K562 (cell line): ENCODE data around the gene TMEM87B. TPM values are rescaled to one million over a fixed set of nuclear protein-coding genes. Genes with fewer than 3 reads are reported as not detected.

Experiments
- CCNT2 ChIP-seq: IDR thresholded peaks from 2 replicates; pipeline ENCODE4 v1.6.1; 2011; ENCODE audit warnings: borderline replicate concordance, low read depth, mild to moderate bottlenecking, moderate library complexity, mixed read lengths, low read length; ENCODE audit not compliant: insufficient read length; ENCODE audit errors: extremely low read depth
- COPS2 ChIP-seq: fragments of 450-650 bp; conservative IDR thresholded peaks from 2 replicates; pipeline ENCODE4 v1.6.1; 2016; ENCODE audit warnings: mild to moderate bottlenecking, moderate library complexity
- CTBP1 ChIP-seq: fragments of 450-650 bp; IDR thresholded peaks from 2 replicates; pipeline ENCODE4 v1.6.1; 2016; ENCODE audit warnings: borderline replicate concordance
- EGR1 ChIP-seq: fragments of 450-650 bp; conservative IDR thresholded peaks from 2 replicates; pipeline ENCODE4 v1.6.1; 2017; ENCODE audit warnings: mild to moderate bottlenecking
- GTF2A2 ChIP-seq: IDR thresholded peaks from 2 replicates; pipeline ENCODE4 v1.6.1; 2016; ENCODE audit warnings: mild to moderate bottlenecking, missing genetic modification characterization, missing compliant biosample characterization
- KAT2B ChIP-seq: IDR thresholded peaks from one replicate; pipeline ENCODE4 v1.6.1; 2012; ENCODE audit warnings: low read depth, mild to moderate bottlenecking, control low read depth, inconsistent platforms, low read length, moderate library complexity
- NR2C1 ChIP-seq, 2 experiments: fragments of 450-650 bp; IDR thresholded peaks; 2 replicates each; pipeline ENCODE4 v1.6.1; 2017; ENCODE audit warnings: mild to moderate bottlenecking in 2 of 2, antibody characterized with exemption in 1 of 2, inconsistent platforms in 1 of 2, missing compliant biosample characterization in 1 of 2, missing genetic modification characterization in 1 of 2
- NR4A1 ChIP-seq, 2 experiments: fragments of 250-450 bp in 1 of 2; fragments of 450-650 bp in 1 of 2; sonication (Bioruptor Pico) in 1 of 2; IDR thresholded peaks; 2 replicates each; pipeline versions ENCODE4 v1.4.0 to v1.6.1; 2016 to 2020; ENCODE audit warnings: mild to moderate bottlenecking in 2 of 2, missing compliant biosample characterization in 1 of 2, missing genetic modification characterization in 1 of 2, moderate library complexity in 1 of 2
- POLR2H ChIP-seq: IDR thresholded peaks from 2 replicates; pipeline ENCODE4 v1.6.1; 2016; ENCODE audit warnings: missing genetic modification characterization, low read depth, mild to moderate bottlenecking, control low read depth, missing compliant biosample characterization, moderate library complexity
- POLR3A ChIP-seq: IDR thresholded peaks from 2 replicates; pipeline ENCODE4 v1.6.1; 2011; ENCODE audit warnings: borderline replicate concordance, mild to moderate bottlenecking, moderate library complexity; ENCODE audit not compliant: insufficient read length, insufficient read depth; ENCODE audit errors: extremely low read depth
- SP1 ChIP-seq: sonication (generic); formaldehyde crosslinking; IDR thresholded peaks from 2 replicates; pipeline ENCODE4 v1.8.1; 2022; ENCODE audit warnings: mild to moderate bottlenecking, missing genetic modification reagents
- STAT5A ChIP-seq: IDR thresholded peaks from 2 replicates; pipeline ENCODE4 v1.6.1; 2012; ENCODE audit warnings: low read length, inconsistent platforms, borderline replicate concordance
- TRIM24 ChIP-seq, 2 experiments: fragments of 450-650 bp; IDR thresholded peaks; 2 replicates each; pipeline ENCODE4 v1.6.1; 2016
- polyA plus RNA-seq, 8 experiments: library from polyadenylated mRNA; depleted of rRNA in 4 of 8; stranded (reverse) in 5 of 8; unstranded in 3 of 8; fragments of >200 nt; fragmentation: Nextera tagmentation in 2 of 8; fragmentation: Illumina TruSeq in 1 of 8; extraction: Ambion mirVana in 2 of 8; extraction: Trizol in 1 of 8; gene quantifications; 2 replicates each; pipeline versions ENCODE4 v1.2.1 to v1.2.3, GENCODE V29; 2011 to 2014; ENCODE audit warnings: inconsistent platforms in 1 of 8, missing spikeins in 1 of 8
- total RNA-seq, 7 experiments: library from RNA; depleted of rRNA in 6 of 7; stranded (reverse); fragments of >200 nt in 6 of 7; fragmentation: Illumina TruSeq in 2 of 7; extraction: Trizol in 2 of 7; gene quantifications; 2 replicates each; pipeline versions ENCODE4 v1.2.1 to v1.2.3, GENCODE V29; 2011 to 2021; ENCODE audit warnings: low replicate concordance in 1 of 7
- TF ChIP-seq, protein P1 (sequence below): fragments of 200-400 bp; formaldehyde crosslinking; IDR thresholded peaks from 2 replicates; pipeline ENCODE4 v1.6.1; 2017; ENCODE audit warnings: mild to moderate bottlenecking, low read depth, low read length, moderate library complexity
- TF ChIP-seq, protein P2 (sequence below): fragments of 150-350 bp; IDR thresholded peaks from 2 replicates; pipeline ENCODE4 v1.6.1; 2014; ENCODE audit warnings: low read depth, mild to moderate bottlenecking, low read length, borderline replicate concordance
- TF ChIP-seq, protein P3 (sequence below): IDR thresholded peaks from 2 replicates; pipeline ENCODE4 v1.6.1; 2014; ENCODE audit warnings: antibody characterized with exemption
- TF ChIP-seq, protein P4 (sequence below): fragments of 450-650 bp; formaldehyde crosslinking; conservative IDR thresholded peaks from 2 replicates; pipeline ENCODE4 v1.4.0; 2022; ENCODE audit warnings: mild to moderate bottlenecking, missing genetic modification characterization

The TMEM87B gene
- total and polyA plus RNA-seq, 9 of the 15 experiments (the other 6 are each of a cell fraction or from before 2014, with no cell fraction given): 3.7 to 17.1 (median 11.0) TPM

DNA sequence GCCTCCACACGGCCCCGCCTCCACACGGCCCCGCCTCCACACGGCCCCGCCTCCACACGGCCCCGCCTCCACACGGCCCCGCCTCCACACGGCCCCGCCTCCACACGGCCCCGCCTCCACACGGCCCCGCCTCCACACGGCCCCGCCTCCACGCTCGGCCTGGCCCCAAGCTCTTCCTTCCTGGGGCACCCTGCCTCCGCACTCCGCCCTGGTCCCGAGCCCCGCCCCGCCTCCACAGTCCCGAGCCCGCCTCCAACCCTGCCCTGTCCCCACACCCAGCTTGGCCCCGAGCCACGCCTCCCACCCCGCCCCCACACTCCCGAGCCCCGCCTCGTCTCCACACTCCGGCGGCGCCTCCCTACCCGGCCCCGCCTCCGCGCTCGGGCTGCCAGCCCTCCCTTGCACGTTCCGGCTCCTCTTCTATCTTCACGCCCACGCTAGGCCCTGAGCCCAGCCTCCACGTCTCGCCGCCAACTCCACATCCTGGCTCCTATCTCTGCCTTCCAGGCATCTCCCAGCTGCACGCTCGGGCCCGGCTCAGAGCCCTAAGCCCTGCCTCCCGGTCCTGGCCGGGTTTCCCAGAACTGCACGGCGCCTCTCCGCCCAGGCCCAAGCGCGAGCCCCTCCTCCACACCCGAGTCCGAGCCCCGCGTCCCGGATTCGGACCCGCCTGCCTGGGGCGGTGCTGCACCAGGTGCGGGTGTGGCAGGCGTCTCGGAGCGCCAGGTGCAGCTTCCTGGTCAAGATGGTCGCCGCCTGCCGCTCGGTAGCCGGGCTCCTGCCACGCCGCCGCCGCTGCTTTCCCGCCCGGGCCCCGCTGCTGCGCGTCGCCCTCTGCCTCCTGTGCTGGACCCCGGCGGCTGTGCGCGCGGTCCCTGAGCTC lies at the start of gene TMEM87B (continued):
- TF ChIP-seq GTF2A2 (tag): no peak
- TF ChIP-seq, protein P1, sequence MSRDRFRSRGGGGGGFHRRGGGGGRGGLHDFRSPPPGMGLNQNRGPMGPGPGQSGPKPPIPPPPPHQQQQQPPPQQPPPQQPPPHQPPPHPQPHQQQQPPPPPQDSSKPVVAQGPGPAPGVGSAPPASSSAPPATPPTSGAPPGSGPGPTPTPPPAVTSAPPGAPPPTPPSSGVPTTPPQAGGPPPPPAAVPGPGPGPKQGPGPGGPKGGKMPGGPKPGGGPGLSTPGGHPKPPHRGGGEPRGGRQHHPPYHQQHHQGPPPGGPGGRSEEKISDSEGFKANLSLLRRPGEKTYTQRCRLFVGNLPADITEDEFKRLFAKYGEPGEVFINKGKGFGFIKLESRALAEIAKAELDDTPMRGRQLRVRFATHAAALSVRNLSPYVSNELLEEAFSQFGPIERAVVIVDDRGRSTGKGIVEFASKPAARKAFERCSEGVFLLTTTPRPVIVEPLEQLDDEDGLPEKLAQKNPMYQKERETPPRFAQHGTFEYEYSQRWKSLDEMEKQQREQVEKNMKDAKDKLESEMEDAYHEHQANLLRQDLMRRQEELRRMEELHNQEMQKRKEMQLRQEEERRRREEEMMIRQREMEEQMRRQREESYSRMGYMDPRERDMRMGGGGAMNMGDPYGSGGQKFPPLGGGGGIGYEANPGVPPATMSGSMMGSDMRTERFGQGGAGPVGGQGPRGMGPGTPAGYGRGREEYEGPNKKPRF: no peak
- peak; percentile 72 for TF ChIP-seq POLR2H (tag)
- TF ChIP-seq POLR3A: no peak
- no peak for TF ChIP-seq COPS2
- TF ChIP-seq CCNT2: peak; percentile 89
- peak; percentile 93 for TF ChIP-seq CTBP1
- TF ChIP-seq KAT2B: no peak
- peak; percentile 58; the same call in 1 of the 2 replicates for TF ChIP-seq SP1 (CRISPR knock-in tag)
- TF ChIP-seq NR2C1 (IDR thresholded peaks at IDR 0.05): no peak
- no peak; the same call in 1 of the 2 replicates for TF ChIP-seq NR2C1 (tag; IDR thresholded peaks at IDR 0.05)
- TF ChIP-seq, protein P2, sequence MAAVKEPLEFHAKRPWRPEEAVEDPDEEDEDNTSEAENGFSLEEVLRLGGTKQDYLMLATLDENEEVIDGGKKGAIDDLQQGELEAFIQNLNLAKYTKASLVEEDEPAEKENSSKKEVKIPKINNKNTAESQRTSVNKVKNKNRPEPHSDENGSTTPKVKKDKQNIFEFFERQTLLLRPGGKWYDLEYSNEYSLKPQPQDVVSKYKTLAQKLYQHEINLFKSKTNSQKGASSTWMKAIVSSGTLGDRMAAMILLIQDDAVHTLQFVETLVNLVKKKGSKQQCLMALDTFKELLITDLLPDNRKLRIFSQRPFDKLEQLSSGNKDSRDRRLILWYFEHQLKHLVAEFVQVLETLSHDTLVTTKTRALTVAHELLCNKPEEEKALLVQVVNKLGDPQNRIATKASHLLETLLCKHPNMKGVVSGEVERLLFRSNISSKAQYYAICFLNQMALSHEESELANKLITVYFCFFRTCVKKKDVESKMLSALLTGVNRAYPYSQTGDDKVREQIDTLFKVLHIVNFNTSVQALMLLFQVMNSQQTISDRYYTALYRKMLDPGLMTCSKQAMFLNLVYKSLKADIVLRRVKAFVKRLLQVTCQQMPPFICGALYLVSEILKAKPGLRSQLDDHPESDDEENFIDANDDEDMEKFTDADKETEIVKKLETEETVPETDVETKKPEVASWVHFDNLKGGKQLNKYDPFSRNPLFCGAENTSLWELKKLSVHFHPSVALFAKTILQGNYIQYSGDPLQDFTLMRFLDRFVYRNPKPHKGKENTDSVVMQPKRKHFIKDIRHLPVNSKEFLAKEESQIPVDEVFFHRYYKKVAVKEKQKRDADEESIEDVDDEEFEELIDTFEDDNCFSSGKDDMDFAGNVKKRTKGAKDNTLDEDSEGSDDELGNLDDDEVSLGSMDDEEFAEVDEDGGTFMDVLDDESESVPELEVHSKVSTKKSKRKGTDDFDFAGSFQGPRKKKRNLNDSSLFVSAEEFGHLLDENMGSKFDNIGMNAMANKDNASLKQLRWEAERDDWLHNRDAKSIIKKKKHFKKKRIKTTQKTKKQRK: no peak
- TF ChIP-seq TRIM24 (IDR thresholded peaks at IDR 0.05): peak; percentile 56 to 87
- TF ChIP-seq, protein P3, sequence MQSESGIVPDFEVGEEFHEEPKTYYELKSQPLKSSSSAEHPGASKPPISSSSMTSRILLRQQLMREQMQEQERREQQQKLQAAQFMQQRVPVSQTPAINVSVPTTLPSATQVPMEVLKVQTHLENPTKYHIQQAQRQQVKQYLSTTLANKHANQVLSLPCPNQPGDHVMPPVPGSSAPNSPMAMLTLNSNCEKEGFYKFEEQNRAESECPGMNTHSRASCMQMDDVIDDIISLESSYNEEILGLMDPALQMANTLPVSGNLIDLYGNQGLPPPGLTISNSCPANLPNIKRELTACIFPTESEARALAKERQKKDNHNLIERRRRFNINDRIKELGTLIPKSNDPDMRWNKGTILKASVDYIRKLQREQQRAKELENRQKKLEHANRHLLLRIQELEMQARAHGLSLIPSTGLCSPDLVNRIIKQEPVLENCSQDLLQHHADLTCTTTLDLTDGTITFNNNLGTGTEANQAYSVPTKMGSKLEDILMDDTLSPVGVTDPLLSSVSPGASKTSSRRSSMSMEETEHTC: 0 out of 2 replicates have a peak, but pooled peaks have one; percentile 25
- TF ChIP-seq STAT5A: peak; percentile 83
- TF ChIP-seq NR4A1 (CRISPR knock-in tag; IDR thresholded peaks at IDR 0.05): peak; percentile 58; the same call in 1 of the 2 replicates
- no peak for TF ChIP-seq NR4A1 (tag; IDR thresholded peaks at IDR 0.05)
- TF ChIP-seq, protein P4, sequence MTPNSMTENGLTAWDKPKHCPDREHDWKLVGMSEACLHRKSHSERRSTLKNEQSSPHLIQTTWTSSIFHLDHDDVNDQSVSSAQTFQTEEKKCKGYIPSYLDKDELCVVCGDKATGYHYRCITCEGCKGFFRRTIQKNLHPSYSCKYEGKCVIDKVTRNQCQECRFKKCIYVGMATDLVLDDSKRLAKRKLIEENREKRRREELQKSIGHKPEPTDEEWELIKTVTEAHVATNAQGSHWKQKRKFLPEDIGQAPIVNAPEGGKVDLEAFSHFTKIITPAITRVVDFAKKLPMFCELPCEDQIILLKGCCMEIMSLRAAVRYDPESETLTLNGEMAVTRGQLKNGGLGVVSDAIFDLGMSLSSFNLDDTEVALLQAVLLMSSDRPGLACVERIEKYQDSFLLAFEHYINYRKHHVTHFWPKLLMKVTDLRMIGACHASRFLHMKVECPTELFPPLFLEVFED (CRISPR knock-in tag): 0 out of 2 replicates have a peak, but pooled peaks have one; percentile 70
- TF ChIP-seq EGR1: peak; percentile 100
